ENCODE data around the gene EXOSC1.
A peak's percentile ranks its signal among the peaks of the same experiment; 100 is the strongest.

EXOSC1 gene

DNA sequence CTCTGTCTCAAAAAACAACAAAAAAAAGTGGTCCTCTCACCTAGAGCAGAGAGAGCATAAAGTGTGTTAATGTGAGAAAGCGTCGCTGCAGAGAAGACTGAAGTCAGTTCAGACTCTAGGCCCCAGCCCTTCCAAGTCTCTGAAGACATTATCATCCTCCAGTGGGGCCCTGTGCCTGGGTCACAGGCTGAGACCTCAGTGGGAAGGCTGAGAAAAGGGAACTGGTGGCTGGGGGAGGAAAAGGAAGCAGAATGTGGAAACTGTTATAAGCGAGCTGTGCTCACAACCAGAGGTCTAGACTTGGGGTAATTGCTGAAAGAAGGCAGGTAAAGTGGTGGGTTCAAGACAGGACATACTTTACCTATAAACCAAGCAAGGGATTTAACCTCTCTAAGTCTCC lies 39.7 kb downstream of the EXOSC1 start:
- POLR2A ChIA-PET (ENCODE audit: low non-redundant PET): no interaction called here
- CTCF ChIA-PET: interaction anchor here (0.8 to 1.0 kb wide), 2 partner anchors 28 to 114 kb away, joined by 3 to 4 read pairs; no protein-coding TSS in a partner anchor

DNA sequence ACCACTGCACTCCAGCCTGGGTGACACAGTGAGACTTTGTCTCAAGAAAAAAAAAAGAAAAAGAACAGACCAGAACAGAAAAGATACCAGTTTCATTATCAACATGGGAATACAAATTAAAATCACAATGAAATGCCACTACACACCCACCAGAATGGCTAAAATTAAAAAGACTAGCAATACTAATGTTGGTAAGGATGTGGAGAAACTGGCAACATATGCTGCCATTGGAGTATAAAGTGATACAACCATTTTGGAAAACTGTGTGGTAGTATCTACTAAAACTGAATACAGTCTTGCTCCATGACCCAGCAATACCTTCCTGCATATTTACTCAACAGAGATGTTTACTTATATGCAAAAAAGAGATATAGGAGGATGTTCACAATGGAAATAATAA lies 41.8 kb downstream of the EXOSC1 start:
- ChIA-PET CTCF (interaction anchor here (0.6 kb wide), 1 partner anchor 24 kb away, joined by 4 read pairs; no protein-coding TSS in a partner anchor), POLR2A (ENCODE audit: low non-redundant PET) (no interaction called here)
- TF ChIP-seq, protein P1, sequence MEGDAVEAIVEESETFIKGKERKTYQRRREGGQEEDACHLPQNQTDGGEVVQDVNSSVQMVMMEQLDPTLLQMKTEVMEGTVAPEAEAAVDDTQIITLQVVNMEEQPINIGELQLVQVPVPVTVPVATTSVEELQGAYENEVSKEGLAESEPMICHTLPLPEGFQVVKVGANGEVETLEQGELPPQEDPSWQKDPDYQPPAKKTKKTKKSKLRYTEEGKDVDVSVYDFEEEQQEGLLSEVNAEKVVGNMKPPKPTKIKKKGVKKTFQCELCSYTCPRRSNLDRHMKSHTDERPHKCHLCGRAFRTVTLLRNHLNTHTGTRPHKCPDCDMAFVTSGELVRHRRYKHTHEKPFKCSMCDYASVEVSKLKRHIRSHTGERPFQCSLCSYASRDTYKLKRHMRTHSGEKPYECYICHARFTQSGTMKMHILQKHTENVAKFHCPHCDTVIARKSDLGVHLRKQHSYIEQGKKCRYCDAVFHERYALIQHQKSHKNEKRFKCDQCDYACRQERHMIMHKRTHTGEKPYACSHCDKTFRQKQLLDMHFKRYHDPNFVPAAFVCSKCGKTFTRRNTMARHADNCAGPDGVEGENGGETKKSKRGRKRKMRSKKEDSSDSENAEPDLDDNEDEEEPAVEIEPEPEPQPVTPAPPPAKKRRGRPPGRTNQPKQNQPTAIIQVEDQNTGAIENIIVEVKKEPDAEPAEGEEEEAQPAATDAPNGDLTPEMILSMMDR (conservative IDR thresholded peaks at IDR 0.05; ENCODE audit: low read depth): no peak
- DNase-seq (ENCODE audit: low spot score): no peak
- no peak overlapping the region for H3K27ac ChIP-seq

More for the DNA sequence above, 39.7 kb downstream of the EXOSC1 start:
- peak overlapping the region; percentile 66 for H3K27ac ChIP-seq
- no peak for DNase-seq (ENCODE audit: low spot score)
- TF ChIP-seq, protein P1 (conservative IDR thresholded peaks at IDR 0.05; ENCODE audit: low read depth): no peak

DNA sequence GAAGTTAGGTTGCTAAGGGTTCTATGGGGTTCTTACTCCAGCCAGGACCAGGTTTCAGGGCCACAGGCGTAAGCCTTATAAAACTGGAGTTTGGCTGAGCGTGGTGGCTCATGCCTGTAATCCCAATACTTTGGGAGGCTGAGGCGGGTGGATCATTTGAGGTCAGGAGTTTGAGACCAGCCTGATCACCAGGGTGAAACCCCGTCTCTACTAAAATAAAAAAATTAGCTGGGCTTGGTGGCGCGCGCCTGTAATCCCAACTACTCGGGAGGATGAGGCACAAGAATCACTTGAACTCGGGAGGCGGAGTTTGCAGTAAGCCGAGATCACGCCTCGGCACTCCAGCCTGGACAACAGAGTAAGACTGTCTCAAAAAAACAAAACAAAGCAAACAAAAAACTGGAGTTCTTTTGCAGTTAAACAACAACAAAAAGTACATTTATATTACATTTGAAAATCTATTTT lies 44.3 kb downstream of the EXOSC1 start:
- H3K27ac ChIP-seq: peak overlapping the region; percentile 72
- POLR2A ChIA-PET (ENCODE audit: low non-redundant PET): interaction anchor here (0.5 to 0.6 kb wide), 2 partner anchors 82 to 241 kb away, joined by 3 read pairs; no protein-coding TSS in a partner anchor

DNA sequence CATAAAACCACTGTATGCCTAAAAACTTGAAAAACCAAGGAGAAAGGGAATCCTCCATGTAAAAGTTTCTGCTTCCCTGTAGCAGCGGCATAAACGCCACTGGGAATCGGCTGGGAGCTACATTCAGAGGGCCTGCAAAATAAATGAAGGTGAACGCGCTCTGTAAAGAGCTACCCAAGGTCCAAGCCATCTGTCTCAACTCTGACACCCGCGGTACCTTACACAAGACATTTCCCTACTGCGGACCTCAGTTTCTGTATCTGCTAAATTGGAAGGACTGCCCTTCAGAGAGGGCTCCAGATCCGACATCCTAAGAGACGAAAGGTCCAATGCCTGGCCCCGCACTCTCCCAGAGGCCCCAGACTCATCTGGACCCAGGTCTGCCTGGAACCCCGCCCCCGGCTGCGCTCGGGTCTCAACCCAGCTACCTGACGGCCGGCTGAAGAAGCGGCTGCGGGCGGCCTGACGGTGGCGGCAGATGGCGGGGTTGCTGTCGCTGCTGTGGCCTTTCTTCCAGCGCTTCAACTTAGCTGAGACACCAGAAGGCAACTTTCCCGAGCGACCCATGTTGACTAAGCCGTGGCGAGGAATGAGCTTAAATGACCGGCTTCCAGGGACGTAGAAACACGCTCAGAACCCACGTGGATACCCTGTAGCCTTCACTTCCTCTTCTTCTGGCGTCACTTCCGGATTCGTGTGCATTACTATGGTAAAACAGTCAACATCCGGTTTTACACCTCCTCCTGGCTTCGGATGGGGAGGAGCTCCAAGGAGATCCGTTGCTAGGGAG lies 44.9 kb downstream of the EXOSC1 start, which contains the start of gene RRP12:
RRP12 (minus strand) TSS at position 676 of the 790 bp plus-strand sequence; CDS start at position 567, 109 bp downstream.
- TF ChIP-seq, protein P1 (conservative IDR thresholded peaks at IDR 0.05; ENCODE audit: low read depth): no peak
- DNase-seq (ENCODE audit: low spot score): peak; percentile 99
- peak within 1 kb of the TSS; percentile 72 for H3K27ac ChIP-seq
- ChIA-PET POLR2A (ENCODE audit: low non-redundant PET) (interaction anchor here (0.5 to 0.7 kb wide), 3 partner anchors 15 to 242 kb away, joined by 3 to 6 read pairs (median 3); no protein-coding TSS in a partner anchor), CTCF (interaction anchor here (0.6 to 1.2 kb wide), 4 partner anchors 20 to 329 kb away, joined by 3 to 4 read pairs (median 3); partner anchors contain the start of gene ARHGAP19)

More for the DNA sequence above, 44.3 kb downstream of the EXOSC1 start:
- DNase-seq (ENCODE audit: low spot score): no peak
- CTCF ChIA-PET: interaction anchor here (0.6 to 1.2 kb wide), 2 partner anchors 19 to 328 kb away, joined by 3 read pairs; no protein-coding TSS in a partner anchor
- TF ChIP-seq, protein P1 (conservative IDR thresholded peaks at IDR 0.05; ENCODE audit: low read depth): no peak

DNA sequence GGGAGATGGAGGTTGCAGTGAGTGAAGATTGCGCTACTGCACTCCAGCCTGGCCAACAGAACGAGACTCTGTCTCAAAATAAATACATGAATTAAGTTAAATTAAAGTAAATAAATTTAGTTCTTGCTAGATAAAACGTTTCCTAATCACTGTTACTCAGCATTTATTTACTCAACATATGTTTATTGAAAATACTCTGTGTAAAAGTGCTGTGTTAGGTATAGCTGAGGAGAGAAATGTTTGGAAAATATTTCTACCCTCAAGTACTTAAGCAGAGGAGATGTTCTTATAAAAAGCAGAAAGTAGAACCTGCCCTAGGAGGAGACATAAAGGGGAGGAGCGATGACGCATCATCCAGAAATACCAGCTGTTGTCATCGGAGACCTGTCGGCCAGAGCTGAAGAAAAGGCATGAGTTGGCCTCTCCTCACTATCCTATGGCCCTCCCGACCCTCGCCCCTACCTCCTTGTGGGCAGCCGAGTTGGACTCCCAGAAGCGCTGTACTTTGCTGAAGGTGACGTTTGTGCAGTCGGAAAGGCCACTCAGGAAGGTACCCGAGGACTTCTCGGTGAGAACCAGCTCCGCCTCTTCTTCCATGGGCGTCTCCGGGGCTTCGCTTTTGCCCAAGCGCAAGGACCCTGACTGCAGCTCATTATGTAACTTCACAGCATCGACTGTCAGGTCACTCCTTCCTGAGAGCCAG lies 45.8 kb downstream of the EXOSC1 start:
- TF ChIP-seq, protein P1 (conservative IDR thresholded peaks at IDR 0.05; ENCODE audit: low read depth): no peak
- ChIA-PET POLR2A (ENCODE audit: low non-redundant PET) (interaction anchor here (0.7 kb wide), 1 partner anchor 14 kb away, joined by 6 read pairs; no protein-coding TSS in a partner anchor), CTCF (interaction anchor here (0.6 to 1.2 kb wide), 2 partner anchors 34 to 107 kb away, joined by 3 to 4 read pairs; partner anchors contain the start of gene ARHGAP19)
- peak; percentile 91 for DNase-seq (ENCODE audit: low spot score)
- H3K27ac ChIP-seq: peak overlapping the region; percentile 72

DNA sequence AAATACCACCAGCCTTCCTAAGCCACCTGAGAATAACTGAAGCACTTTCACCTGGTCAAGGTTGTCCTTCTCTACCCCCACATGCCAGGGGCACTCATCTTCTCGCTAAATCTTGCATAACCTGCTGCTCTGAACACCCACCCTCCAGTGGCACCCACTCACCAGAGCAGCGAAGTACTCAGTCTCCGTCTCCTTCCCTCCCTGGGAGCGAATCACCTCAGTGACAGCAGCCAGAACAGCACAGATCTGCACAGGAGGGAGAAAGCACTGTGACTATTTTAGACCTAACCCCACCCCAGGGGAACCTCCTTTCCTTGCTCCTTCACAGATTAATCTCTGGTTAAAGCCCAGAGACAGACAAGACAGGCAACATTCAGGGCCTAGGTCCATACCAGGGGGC lies 49.8 kb downstream of the EXOSC1 start:
- DNase-seq (ENCODE audit: low spot score): no peak
- no peak overlapping the region for H3K27ac ChIP-seq
- CTCF ChIA-PET: interaction anchor here (0.6 kb wide), 1 partner anchor 44 kb away, joined by 4 read pairs; no protein-coding TSS in a partner anchor
- TF ChIP-seq, protein P1 (conservative IDR thresholded peaks at IDR 0.05; ENCODE audit: low read depth): no peak
- POLR2A ChIA-PET (ENCODE audit: low non-redundant PET): no interaction called here

Measured in RWPE1 (cell line).